ENCODE measurements around the gene ZNF256. TPM values are rescaled to one million over a fixed set of nuclear protein-coding genes. Genes with fewer than 3 reads are reported as not detected.

ZNF256 gene
- total RNA-seq, 1 donor from 2014 or later, result 23.2 TPM

Other genes starting within 250 kb of the ZNF256 start
- gene ZNF154, start 238.5 kb downstream of the ZNF256 start, total RNA-seq (ENCODE audit: low replicate concordance), result 16.9 and 17.3 TPM in 2 replicates
- gene ZNF671, start 220.1 kb downstream of the ZNF256 start, total RNA-seq (ENCODE audit: low replicate concordance), result 15.4 and 17.3 TPM in 2 replicates
- gene ZNF776, start 200.9 kb downstream of the ZNF256 start, total RNA-seq (ENCODE audit: low replicate concordance), result 33.9 and 48.3 TPM in 2 replicates
- 19.8 and 21.6 TPM in 2 replicates for gene ZNF586, start 178.0 kb downstream of the ZNF256 start, total RNA-seq (ENCODE audit: low replicate concordance)
- gene ZNF552, start 132.8 kb downstream of the ZNF256 start, total RNA-seq (ENCODE audit: low replicate concordance), result 5.5 and 11.3 TPM in 2 replicates
- 16.4 and 24.7 TPM in 2 replicates for gene ZNF587B, start 117.4 kb downstream of the ZNF256 start, total RNA-seq (ENCODE audit: low replicate concordance)
- 30.4 and 48.2 TPM in 2 replicates for gene ZNF587, start 97.8 kb downstream of the ZNF256 start, total RNA-seq (ENCODE audit: low replicate concordance)
- 30.7 and 33.0 TPM in 2 replicates for gene ZNF814, start 58.7 kb downstream of the ZNF256 start, total RNA-seq (ENCODE audit: low replicate concordance)
- gene ZNF417, start 31.1 kb downstream of the ZNF256 start, total RNA-seq (ENCODE audit: low replicate concordance), result 20.6 and 27.2 TPM in 2 replicates
- 25.9 and 43.0 TPM in 2 replicates for gene ZNF418, start 12.3 kb downstream of the ZNF256 start, total RNA-seq (ENCODE audit: low replicate concordance)
- 0.15 TPM in 1 of 2 replicates, not detected in the other for gene C19orf18, start 26.8 kb upstream of the ZNF256 start, total RNA-seq (ENCODE audit: low replicate concordance)
- 48.7 and 50.9 TPM in 2 replicates for gene ZNF606, start 55.1 kb upstream of the ZNF256 start, total RNA-seq (ENCODE audit: low replicate concordance)
- gene ZSCAN1, start 86.3 kb upstream of the ZNF256 start, total RNA-seq (ENCODE audit: low replicate concordance), result 0.67 and 4.1 TPM in 2 replicates
- gene ZNF135, start 111.6 kb upstream of the ZNF256 start, total RNA-seq (ENCODE audit: low replicate concordance), result 9.5 and 11.1 TPM in 2 replicates
- gene ZSCAN18, start 150.5 kb upstream of the ZNF256 start, total RNA-seq (ENCODE audit: low replicate concordance), result 49.1 and 144 TPM in 2 replicates
- 28.4 and 36.2 TPM in 2 replicates for gene ZNF329, start 203.1 kb upstream of the ZNF256 start, total RNA-seq (ENCODE audit: low replicate concordance)
- gene ZNF274, start 235.4 kb upstream of the ZNF256 start, total RNA-seq (ENCODE audit: low replicate concordance), result 39.3 and 43.0 TPM in 2 replicates